Nephron (organoid): ENCODE results near the gene ATP7B.

ENCODE experiments used
- H3K27ac Mint-ChIP-seq, 3 experiments: 2 replicates each; pipeline ENCODE4 v1.8.0; 2020; ENCODE audit warnings: mixed read lengths in 3 of 3, mild to moderate bottlenecking in 2 of 3, moderate library complexity in 1 of 3
- H3K27me3 Mint-ChIP-seq: 2 replicates; pipeline ENCODE4 v1.8.0; 2021; ENCODE audit warnings: low read depth, mild to moderate bottlenecking, moderate library complexity, mixed read lengths
- H3K36me3 Mint-ChIP-seq: 2 replicates; pipeline ENCODE4 v1.8.0; 2020; ENCODE audit warnings: low read depth, mixed read lengths
- H3K4me1 Mint-ChIP-seq: 2 replicates; pipeline ENCODE4 v1.8.0; 2020; ENCODE audit warnings: mixed read lengths
- H3K4me3 Mint-ChIP-seq, 3 experiments: 2 replicates each; pipeline ENCODE4 v1.8.0; 2020; ENCODE audit warnings: mild to moderate bottlenecking in 3 of 3, mixed read lengths in 3 of 3, moderate library complexity in 2 of 3
- H3K9me3 Mint-ChIP-seq: 2 replicates; pipeline ENCODE4 v1.8.0; 2020; ENCODE audit warnings: mixed read lengths
- TF ChIP-seq, protein P1 (sequence below), 3 experiments: fragments of 200-600 bp; sonication (generic); IDR thresholded peaks; one replicate each; pipeline ENCODE4 v1.5.0; 2021; ENCODE audit warnings: antibody characterized with exemption in 3 of 3; ENCODE audit not compliant: unreplicated experiment in 3 of 3

Gene ATP7B

DNA sequence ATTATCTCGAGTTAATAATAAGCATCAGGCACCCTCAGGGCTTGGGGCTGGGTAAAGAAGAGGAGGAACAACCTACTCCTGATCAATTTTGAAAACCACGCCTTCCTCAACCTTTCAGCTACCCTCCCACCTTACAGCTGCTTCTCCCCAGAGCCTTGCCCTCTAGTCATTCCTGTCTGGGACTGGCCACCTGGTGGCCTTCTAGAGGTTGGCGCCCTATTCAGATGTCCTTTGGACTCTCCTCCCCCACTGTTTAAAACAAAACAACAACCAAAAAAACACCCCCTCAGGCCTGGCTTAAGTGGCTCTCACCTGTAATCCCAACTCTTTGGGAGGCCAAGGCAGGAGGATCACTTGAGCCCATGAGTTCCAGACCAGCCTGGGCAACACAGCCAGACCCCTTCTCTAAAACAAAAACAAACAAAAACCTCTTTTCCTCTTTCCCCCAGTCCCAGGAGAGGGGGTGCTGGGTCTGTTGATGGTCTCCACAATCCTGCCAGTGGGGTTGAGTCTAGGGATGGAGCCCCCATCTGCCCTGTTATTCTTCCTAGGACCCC lies 87.2 kb downstream of the ATP7B start:
- Mint-ChIP-seq H3K36me3 (peaks cover 4% of the 10 kb centered on the region), H3K4me1 (no peaks in the 10 kb centered on the region), H3K4me3 (no peak overlapping the region), H3K27me3 (no peaks in the 10 kb centered on the region), H3K27ac (no peak overlapping the region), H3K9me3 (no peaks in the 10 kb centered on the region)
- TF ChIP-seq, protein P1, sequence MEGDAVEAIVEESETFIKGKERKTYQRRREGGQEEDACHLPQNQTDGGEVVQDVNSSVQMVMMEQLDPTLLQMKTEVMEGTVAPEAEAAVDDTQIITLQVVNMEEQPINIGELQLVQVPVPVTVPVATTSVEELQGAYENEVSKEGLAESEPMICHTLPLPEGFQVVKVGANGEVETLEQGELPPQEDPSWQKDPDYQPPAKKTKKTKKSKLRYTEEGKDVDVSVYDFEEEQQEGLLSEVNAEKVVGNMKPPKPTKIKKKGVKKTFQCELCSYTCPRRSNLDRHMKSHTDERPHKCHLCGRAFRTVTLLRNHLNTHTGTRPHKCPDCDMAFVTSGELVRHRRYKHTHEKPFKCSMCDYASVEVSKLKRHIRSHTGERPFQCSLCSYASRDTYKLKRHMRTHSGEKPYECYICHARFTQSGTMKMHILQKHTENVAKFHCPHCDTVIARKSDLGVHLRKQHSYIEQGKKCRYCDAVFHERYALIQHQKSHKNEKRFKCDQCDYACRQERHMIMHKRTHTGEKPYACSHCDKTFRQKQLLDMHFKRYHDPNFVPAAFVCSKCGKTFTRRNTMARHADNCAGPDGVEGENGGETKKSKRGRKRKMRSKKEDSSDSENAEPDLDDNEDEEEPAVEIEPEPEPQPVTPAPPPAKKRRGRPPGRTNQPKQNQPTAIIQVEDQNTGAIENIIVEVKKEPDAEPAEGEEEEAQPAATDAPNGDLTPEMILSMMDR (IDR thresholded peaks at IDR 0.05; ENCODE audit: unreplicated experiment in 3 of 3), result peak in 1 of 3 experiments; percentile 19

DNA sequence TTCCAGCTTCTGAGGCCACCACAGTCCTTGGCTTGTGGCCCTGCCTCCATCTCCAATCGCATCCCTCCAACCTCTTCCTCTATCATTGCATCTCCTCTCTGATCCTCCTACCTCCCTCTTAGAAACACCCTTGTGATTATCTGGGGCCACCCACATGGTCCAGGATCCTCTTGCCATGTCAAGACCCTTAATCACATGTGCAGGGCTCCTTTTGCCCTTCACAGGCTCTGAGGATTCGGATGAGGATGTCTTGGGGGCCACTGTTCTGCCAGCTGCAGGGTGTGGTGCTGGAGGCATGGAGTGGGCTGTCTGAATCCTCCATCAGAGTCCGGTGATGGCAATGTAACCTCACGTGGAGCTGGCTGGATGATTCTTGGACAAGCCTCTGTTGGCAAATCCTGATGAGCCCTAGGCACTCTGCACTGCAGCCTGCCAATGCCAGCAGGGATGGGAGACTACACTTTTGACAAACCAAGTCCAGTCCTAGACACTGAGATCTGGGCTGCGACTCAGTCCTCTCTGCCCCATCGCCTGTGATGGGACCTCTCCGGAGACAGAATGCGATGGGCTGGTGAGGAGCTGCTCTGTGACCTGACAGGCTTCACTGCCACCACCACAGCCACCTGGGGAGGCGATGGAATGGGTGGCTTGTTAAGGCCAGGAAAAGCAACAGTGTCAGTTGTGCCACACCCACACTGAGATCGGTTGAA lies 88.3 kb downstream of the ATP7B start:
- no peaks in the 10 kb centered on the region for H3K27me3 Mint-ChIP-seq
- H3K4me1 Mint-ChIP-seq, result no peaks in the 10 kb centered on the region
- H3K27ac Mint-ChIP-seq, result no peak overlapping the region
- H3K9me3 Mint-ChIP-seq, result no peaks in the 10 kb centered on the region
- no peak overlapping the region for H3K4me3 Mint-ChIP-seq
- H3K36me3 Mint-ChIP-seq, result peaks cover 4% of the 10 kb centered on the region
- TF ChIP-seq, protein P1 (IDR thresholded peaks at IDR 0.05; ENCODE audit: unreplicated experiment in 3 of 3), result no peak

DNA sequence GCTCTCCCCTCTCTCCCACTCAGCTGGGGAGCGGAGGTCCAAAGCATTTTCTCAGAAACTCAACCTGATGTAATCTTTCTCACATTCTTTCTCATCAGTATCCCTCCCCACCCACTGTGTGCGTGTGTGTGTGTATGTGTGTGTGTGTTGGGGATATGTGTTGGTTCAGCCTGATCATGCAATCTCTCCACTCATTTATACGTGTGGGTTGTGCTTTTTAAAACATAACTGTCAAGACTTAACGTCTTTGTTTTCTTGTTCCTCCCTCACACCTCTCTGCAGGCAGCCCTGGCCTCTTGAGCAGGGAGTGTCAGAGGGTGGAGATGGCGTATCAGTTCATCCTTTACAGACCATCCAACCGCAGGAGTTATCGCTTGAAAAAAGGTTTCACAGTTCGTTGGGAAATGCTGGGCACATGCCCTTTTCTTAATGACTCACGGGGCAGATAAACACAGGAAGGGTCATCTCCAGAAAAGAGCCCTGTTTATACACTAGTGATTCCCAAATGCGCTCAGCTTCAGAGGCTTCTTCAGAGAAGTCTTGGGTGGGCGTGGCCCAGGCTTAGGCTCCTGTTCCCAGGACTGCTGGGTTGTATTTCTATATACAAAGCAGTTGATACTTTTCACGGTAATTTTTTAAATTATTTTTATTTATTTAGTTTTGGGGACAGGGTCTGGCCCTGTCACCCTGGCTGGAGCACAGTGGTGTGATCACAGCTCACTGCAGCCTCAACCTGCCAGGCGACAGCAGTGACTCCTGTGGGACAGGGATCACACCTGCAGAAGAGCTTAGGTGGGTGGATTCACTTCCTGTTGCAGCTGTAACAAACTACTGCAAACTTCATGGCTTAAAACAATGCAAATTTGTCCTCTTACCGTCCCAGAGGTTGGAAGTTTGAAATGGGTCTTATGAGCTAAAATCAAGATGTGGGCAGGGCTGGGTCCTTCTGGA lies 89.2 kb downstream of the ATP7B start:
- H3K36me3 Mint-ChIP-seq, result peaks cover 4% of the 10 kb centered on the region
- no peaks in the 10 kb centered on the region for H3K9me3 Mint-ChIP-seq
- H3K4me1 Mint-ChIP-seq, result no peaks in the 10 kb centered on the region
- TF ChIP-seq, protein P1 (IDR thresholded peaks at IDR 0.05; ENCODE audit: unreplicated experiment in 3 of 3), result no peak
- no peak overlapping the region for H3K4me3 Mint-ChIP-seq
- H3K27me3 Mint-ChIP-seq, result no peaks in the 10 kb centered on the region
- H3K27ac Mint-ChIP-seq, result peak overlapping the region in 1 of 3 experiments; percentile 34

- H3K36me3 Mint-ChIP-seq, result peaks cover 1% of the 10 kb centered on the region
- H3K4me1 Mint-ChIP-seq, result no peaks in the 10 kb centered on the region
- no peak overlapping the region for H3K27ac Mint-ChIP-seq
- no peaks in the 10 kb centered on the region for H3K9me3 Mint-ChIP-seq
- TF ChIP-seq, protein P1 (IDR thresholded peaks at IDR 0.05; ENCODE audit: unreplicated experiment in 3 of 3), result no peak
- no peaks in the 10 kb centered on the region for H3K27me3 Mint-ChIP-seq
- no peak overlapping the region for H3K4me3 Mint-ChIP-seq
Measured at GRCh38 chr13:51920786-51921185, 90.5 kb downstream of the ATP7B start.

GRCh38 chr13:51920267-51920666 lies 91.0 kb downstream of the ATP7B start:
- no peaks in the 10 kb centered on the region for H3K36me3 Mint-ChIP-seq
- H3K9me3 Mint-ChIP-seq, result no peaks in the 10 kb centered on the region
- TF ChIP-seq, protein P1 (IDR thresholded peaks at IDR 0.05; ENCODE audit: unreplicated experiment in 3 of 3), result no peak
- H3K4me3 Mint-ChIP-seq, result no peak overlapping the region
- H3K4me1 Mint-ChIP-seq, result no peaks in the 10 kb centered on the region
- no peaks in the 10 kb centered on the region for H3K27me3 Mint-ChIP-seq
- H3K27ac Mint-ChIP-seq, result no peak overlapping the region
